Activated CD4-positive, alpha-beta T cell treated with anti-CD3 and anti-CD28 coated beads, Interleukin-2, amount 10 ng/mL, durations not matched to agents 24 days and 14 days (primary cell): ENCODE data around the gene CACNA1C. TPM values are rescaled to one million over a fixed set of nuclear protein-coding genes. Genes with fewer than 3 reads are reported as not detected.
"Not testable (repeated sequence)": the region's sequence is repeated elsewhere in the genome, so short reads cannot be mapped to it uniquely, and the experiment has no call there.

Experiments used
- DNase-seq: peaks from one replicate; pipeline ENCODE4 v3.0.0; 2022
- H3K27ac Mint-ChIP-seq: one replicate; pipeline ENCODE4 v1.8.0; 2022; ENCODE audit warnings: mild to moderate bottlenecking, mixed read lengths
- H3K27me3 Mint-ChIP-seq: one replicate; pipeline ENCODE4 v1.8.0; 2022; ENCODE audit warnings: mixed read lengths
- H3K36me3 Mint-ChIP-seq: one replicate; pipeline ENCODE4 v1.8.0; 2022; ENCODE audit warnings: low read depth, mild to moderate bottlenecking, mixed read lengths
- H3K4me1 Mint-ChIP-seq: one replicate; pipeline ENCODE4 v1.8.0; 2021; ENCODE audit warnings: mixed read lengths
- H3K4me3 Mint-ChIP-seq: one replicate; pipeline ENCODE4 v1.8.0; 2022; ENCODE audit warnings: mild to moderate bottlenecking, moderate library complexity, mixed read lengths
- H3K9me3 Mint-ChIP-seq: one replicate; pipeline ENCODE4 v1.8.0; 2021; ENCODE audit warnings: mixed read lengths
- intact Hi-C: fragments of 100-400 bp; cut with micrococcal nuclease; formaldehyde crosslinking; loops from one replicate; pipeline ENCODE4 v1.15.1; 2023
- total RNA-seq: library from RNA; stranded (reverse); gene quantifications from 2 replicates; pipeline ENCODE4 v1.2.3, GENCODE V29; 2022

CACNA1C gene
- total RNA-seq, 1 donor from 2014 or later: 0.07 TPM

DNA sequence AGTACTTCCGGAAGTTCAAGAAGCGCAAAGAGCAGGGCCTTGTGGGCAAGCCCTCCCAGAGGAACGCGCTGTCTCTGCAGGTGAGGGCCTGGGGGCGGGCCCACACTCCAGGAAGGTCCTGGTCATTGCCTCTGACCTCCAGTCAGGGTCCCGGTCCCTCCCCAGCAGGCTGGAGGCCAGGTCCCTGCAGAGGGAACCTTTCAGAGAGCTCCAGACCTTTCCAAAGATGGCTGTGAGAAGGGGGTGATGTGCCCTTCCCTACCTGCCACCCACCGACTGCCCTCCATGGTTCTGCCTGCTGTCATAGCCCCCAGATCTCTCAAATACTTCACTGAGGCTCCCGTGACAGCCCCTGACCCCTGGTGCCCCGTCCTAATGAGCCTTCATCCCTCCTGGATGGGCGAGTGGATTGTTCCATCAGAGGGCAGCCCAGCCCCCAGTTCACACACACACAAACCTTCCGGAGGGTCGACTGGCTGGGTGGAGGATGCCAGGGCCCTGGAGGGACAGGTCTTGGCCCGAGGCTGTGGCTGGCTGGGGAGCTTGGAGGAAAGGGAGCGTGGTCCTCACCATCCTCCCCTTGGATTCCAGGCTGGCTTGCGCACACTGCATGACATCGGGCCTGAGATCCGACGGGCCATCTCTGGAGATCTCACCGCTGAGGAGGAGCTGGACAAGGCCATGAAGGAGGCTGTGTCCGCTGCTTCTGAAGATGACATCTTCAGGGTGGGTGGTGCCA lies 624.5 kb downstream of the CACNA1C start:
- Mint-ChIP-seq H3K27ac (no peak overlapping the region), H3K36me3 (no peaks in the 10 kb centered on the region), H3K9me3 (no peaks in the 10 kb centered on the region), H3K4me1 (no peaks in the 10 kb centered on the region), H3K27me3 (no peaks in the 10 kb centered on the region), H3K4me3 (no peak overlapping the region)
- no peak for DNase-seq
- intact Hi-C loops: no loop called here

DNA sequence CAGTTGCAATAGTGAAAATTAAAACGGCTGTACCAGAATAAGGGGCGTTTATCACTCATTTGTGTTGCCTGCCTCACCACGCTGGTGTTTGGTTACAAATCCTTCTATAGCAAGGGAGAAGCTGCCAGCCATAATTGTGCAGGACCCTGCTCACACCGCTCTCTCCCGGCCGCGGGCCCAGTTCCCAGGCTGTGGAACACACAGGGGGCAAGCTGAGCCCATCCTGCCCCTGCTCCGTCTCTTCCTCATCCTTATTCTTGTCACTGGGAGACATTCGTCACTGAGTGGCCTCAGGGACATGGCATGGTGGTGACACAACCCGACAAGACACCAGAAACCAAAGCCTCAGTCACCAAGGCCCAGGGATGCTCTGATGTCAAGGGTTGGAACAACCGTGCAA lies 625.6 kb downstream of the CACNA1C start:
- intact Hi-C loops: no loop called here
- DNase-seq: no peak
- Mint-ChIP-seq H3K4me1 (peaks cover 2% of the 10 kb centered on the region), H3K36me3 (no peaks in the 10 kb centered on the region), H3K4me3 (no peak overlapping the region), H3K27ac (no peak overlapping the region), H3K9me3 (no peaks in the 10 kb centered on the region), H3K27me3 (no peaks in the 10 kb centered on the region)

DNA sequence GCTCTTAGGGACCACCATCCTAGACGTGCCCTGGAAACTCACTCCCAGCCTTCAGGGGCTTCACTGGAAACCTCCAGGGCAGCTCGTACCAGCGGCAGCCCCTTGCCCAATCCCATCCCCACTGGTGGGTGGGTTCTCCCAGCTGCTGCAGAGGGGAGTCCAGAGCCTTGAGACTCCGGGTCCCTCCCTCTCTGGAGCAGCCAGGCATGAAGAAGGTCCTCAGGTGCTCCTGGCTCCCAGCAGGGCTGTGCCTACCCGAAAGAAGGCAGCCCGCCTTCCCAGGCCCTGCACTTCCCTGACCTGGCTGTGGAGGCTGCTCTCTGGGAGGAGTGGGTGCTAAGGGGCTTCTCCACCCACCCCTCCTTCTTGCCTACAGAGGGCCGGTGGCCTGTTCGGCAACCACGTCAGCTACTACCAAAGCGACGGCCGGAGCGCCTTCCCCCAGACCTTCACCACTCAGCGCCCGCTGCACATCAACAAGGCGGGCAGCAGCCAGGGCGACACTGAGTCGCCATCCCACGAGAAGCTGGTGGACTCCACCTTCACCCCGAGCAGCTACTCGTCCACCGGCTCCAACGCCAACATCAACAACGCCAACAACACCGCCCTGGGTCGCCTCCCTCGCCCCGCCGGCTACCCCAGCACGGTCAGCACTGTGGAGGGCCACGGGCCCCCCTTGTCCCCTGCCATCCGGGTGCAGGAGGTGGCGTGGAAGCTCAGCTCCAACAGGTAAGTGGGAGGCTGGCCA lies 626.5 kb downstream of the CACNA1C start:
- Mint-ChIP-seq H3K9me3 (no peaks in the 10 kb centered on the region), H3K36me3 (no peaks in the 10 kb centered on the region), H3K4me3 (no peak overlapping the region), H3K27ac (no peak overlapping the region), H3K27me3 (no peaks in the 10 kb centered on the region), H3K4me1 (peaks cover 2% of the 10 kb centered on the region)
- intact Hi-C loops: no loop called here
- no peak for DNase-seq

DNA sequence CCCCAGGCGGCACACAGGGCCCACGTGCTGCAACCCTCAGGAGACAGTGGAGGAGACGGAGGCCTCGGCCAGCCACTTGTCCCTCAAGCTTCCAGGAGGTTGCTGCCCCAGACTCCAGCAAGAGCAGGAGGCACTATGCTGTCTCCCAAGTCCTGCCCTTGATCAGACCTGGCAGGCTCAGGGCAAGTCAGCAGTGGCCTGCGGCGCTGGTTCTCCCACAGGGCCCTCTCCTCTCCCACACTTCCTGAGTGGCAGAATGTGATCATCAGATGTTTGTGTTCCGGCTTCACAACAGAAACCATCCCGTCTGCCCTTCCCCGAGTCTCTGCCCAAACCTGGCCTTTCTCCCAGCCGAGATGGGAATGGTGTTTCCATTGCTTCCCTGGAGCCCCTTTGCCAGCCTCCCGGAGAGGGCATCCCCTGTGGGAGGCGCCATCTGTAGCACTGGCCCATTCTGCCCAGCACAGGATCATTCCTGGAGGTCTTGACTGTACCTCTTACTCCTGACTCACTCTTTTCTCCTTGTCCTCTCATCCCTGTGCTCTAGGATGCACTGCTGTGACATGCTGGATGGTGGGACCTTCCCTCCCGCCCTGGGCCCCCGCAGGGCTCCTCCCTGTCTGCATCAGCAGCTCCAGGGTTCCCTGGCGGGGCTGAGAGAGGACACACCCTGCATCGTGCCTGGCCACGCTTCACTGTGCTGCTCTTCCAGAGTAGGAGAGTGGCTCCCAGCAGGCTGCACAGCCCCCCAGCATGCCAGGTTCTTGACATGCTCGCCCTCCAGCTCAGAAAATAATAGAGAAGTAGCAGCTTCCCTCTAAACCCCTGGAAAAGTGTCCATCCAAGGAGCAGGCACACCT lies 627.3 kb downstream of the CACNA1C start:
- no peak overlapping the region for H3K27ac Mint-ChIP-seq
- no peaks in the 10 kb centered on the region for H3K9me3 Mint-ChIP-seq
- no peaks in the 10 kb centered on the region for H3K36me3 Mint-ChIP-seq
- H3K4me1 Mint-ChIP-seq: peaks cover 2% of the 10 kb centered on the region
- intact Hi-C loops: no loop called here
- no peak overlapping the region for H3K4me3 Mint-ChIP-seq
- no peaks in the 10 kb centered on the region for H3K27me3 Mint-ChIP-seq
- DNase-seq: no peak

GRCh38 chr12:2680676-2681039 lies 627.9 kb downstream of the CACNA1C start:
- H3K27ac Mint-ChIP-seq: no peak overlapping the region
- H3K4me1 Mint-ChIP-seq: peaks cover 2% of the 10 kb centered on the region
- intact Hi-C loops: no loop called here
- no peaks in the 10 kb centered on the region for H3K27me3 Mint-ChIP-seq
- no peaks in the 10 kb centered on the region for H3K9me3 Mint-ChIP-seq
- no peak overlapping the region for H3K4me3 Mint-ChIP-seq
- no peaks in the 10 kb centered on the region for H3K36me3 Mint-ChIP-seq
- DNase-seq: peak; percentile 49

DNA sequence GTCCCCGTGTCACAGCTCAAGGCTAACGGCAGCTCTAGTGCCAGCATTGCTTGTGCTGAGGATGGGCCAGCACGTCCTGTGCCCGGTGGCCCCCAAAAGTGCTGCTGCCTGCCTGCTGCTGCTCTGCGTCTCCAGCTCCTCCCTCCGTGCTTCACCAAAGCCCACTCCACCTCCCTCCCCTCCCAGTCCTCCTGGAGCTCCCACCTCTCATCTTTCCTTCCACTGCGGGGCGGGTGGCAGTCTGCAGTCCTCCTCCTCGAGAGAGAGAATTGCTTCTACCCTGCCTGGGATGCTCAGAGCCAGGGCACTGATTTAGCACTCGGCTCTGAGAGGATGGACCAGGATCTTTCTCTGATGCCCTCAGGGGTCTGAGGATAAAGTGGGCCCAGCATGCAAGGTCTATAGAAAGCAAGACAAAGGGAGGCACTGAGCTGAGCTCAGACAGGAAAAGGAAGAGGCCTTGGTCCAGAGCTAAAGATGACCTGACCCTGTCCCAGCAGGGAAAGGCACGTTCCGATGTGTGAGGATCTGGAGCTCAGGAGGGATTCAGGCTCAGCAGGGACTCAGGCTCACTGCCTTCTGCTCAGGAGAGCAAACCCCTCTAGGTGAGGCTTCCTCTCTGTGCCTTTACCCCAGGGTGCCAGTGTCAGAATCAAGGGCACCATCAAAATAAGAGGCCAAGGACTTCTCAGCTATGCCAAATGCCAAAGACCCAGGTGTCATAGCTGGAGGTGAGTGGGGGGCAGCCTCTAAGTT lies 628.8 kb downstream of the CACNA1C start:
- no peaks in the 10 kb centered on the region for H3K9me3 Mint-ChIP-seq
- H3K36me3 Mint-ChIP-seq: no peaks in the 10 kb centered on the region
- peaks cover 2% of the 10 kb centered on the region for H3K4me1 Mint-ChIP-seq
- peak; percentile 56 for DNase-seq
- intact Hi-C loops: loop anchor here (2.0 kb wide), 1 partner anchor 131 kb away; the partner anchor contains the start of gene ITFG2
- no peaks in the 10 kb centered on the region for H3K27me3 Mint-ChIP-seq
- no peak overlapping the region for H3K27ac Mint-ChIP-seq
- no peak overlapping the region for H3K4me3 Mint-ChIP-seq

GRCh38 chr12:2682296-2683251 lies 629.8 kb downstream of the CACNA1C start:
- H3K36me3 Mint-ChIP-seq: no peaks in the 10 kb centered on the region
- no peak overlapping the region for H3K4me3 Mint-ChIP-seq
- peak overlapping the region; percentile 66 for H3K27ac Mint-ChIP-seq
- peak; percentile 86 for DNase-seq
- H3K9me3 Mint-ChIP-seq: no peaks in the 10 kb centered on the region
- H3K27me3 Mint-ChIP-seq: no peaks in the 10 kb centered on the region
- intact Hi-C loops: loop anchor here (1.0 to 2.0 kb wide), 2 partner anchors 102 to 130 kb away; partner anchors contain the start of gene ITFG2
- H3K4me1 Mint-ChIP-seq: peaks cover 2% of the 10 kb centered on the region

- Mint-ChIP-seq H3K36me3 (no peaks in the 10 kb centered on the region), H3K27ac (no peak overlapping the region), H3K4me3 (no peak overlapping the region), H3K27me3 (no peaks in the 10 kb centered on the region), H3K9me3 (no peaks in the 10 kb centered on the region), H3K4me1 (peaks cover 2% of the 10 kb centered on the region)
- DNase-seq: peak; percentile 55
- intact Hi-C loops: loop anchor here (1.0 to 2.0 kb wide), 2 partner anchors 101 to 129 kb away; partner anchors contain the start of gene ITFG2
Observed at GRCh38 chr12:2683283-2684025, 630.7 kb downstream of the CACNA1C start.

DNA sequence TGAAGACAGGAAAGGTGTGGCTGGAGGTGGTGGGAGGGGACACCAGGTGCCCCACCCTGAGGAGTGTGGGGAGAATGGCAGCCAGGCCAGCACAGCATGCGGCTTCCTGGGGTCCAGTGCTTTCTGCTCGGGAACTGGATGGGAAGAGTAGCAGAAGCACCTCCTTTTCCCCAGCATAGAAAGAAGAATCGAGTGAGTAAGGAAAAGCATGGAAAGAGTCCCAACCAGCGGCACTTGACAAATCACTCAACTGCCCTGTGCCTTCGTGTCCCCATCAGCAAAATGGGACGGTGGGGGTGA lies 631.2 kb downstream of the CACNA1C start:
- DNase-seq: peak; percentile 52
- H3K27me3 Mint-ChIP-seq, intact Hi-C loops, H3K4me3 Mint-ChIP-seq, H3K9me3 Mint-ChIP-seq, H3K36me3 Mint-ChIP-seq, H3K27ac Mint-ChIP-seq, H3K4me1 Mint-ChIP-seq: not testable (repeated sequence)

DNA sequence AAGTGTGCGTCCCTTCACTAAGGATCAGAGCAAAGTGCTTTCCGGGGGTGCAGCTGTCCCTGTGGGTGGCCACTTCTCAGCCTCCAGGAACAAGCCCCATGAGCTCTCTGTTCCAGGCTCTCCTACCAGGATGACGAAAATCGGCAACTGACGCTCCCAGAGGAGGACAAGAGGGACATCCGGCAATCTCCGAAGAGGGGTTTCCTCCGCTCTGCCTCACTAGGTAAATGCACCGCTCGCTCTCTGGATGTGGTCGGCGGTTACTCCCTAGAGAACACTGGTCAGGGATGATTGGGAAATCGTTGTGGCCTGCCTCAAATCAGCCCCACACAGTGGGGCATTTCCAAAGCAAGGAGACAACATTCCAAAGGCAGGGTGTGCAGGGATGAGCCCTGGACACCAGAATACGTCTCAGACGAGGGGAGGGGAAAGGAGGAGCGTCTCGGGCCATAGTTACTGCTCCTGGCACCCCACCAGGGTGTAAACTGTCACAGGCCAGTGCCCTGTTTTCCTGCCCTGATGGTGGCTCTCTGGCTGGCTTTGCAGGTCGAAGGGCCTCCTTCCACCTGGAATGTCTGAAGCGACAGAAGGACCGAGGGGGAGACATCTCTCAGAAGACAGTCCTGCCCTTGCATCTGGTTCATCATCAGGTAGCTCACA lies 633.0 kb downstream of the CACNA1C start:
- H3K27me3 Mint-ChIP-seq, H3K4me3 Mint-ChIP-seq, H3K27ac Mint-ChIP-seq, H3K36me3 Mint-ChIP-seq, intact Hi-C loops, H3K9me3 Mint-ChIP-seq: not testable (repeated sequence)
- H3K4me1 Mint-ChIP-seq: peaks cover 13% of the 10 kb centered on the region
- peak; percentile 46 for DNase-seq

- no peaks in the 10 kb centered on the region for H3K9me3 Mint-ChIP-seq
- peak; percentile 53 for DNase-seq
- H3K27ac Mint-ChIP-seq: no peak overlapping the region
- intact Hi-C loops: no loop called here
- peaks cover 2% of the 10 kb centered on the region for H3K36me3 Mint-ChIP-seq
- H3K27me3 Mint-ChIP-seq: no peaks in the 10 kb centered on the region
- no peak overlapping the region for H3K4me3 Mint-ChIP-seq
- H3K4me1 Mint-ChIP-seq: peaks cover 15% of the 10 kb centered on the region
Observed at GRCh38 chr12:2686280-2686646, 633.5 kb downstream of the CACNA1C start.

DNA sequence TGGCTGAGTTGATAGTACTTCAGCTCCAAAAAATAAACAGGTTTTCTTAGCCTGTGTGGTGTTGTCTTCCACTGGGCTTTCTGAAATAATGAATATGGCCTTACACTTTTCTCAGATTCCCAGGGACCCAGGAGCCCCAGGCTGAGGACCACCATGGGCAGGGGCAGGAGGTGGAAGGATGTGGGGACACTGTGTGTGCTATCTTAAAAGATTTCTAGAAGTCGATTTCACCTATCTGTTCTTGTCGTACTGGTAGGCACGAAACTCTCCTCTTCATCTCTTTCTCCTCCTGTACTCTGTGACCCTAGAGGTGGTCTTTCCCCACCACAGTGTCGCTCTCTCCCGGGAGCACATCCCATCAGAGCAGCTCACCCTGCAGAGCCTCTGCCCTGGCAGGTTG lies 634.3 kb downstream of the CACNA1C start:
- H3K4me1 Mint-ChIP-seq: peaks cover 19% of the 10 kb centered on the region
- peaks cover 2% of the 10 kb centered on the region for H3K36me3 Mint-ChIP-seq
- H3K27ac Mint-ChIP-seq: no peak overlapping the region
- H3K4me3 Mint-ChIP-seq: no peak overlapping the region
- peak; percentile 42 for DNase-seq
- no peaks in the 10 kb centered on the region for H3K27me3 Mint-ChIP-seq
- intact Hi-C loops: no loop called here
- H3K9me3 Mint-ChIP-seq: no peaks in the 10 kb centered on the region
